ENCODE results near the gene MED15.
A peak's percentile ranks its signal among the peaks of the same experiment; 100 is the strongest.
"Not testable (repeated sequence)": the region's sequence is repeated elsewhere in the genome, so short reads cannot be mapped to it uniquely, and the experiment has no call there.

The MED15 gene

GRCh38 chr22:20606041-20606783 lies 98.8 kb downstream of the MED15 start:
- DNase-seq = peak in 2 of 4 experiments; percentile 41 to 61

DNA sequence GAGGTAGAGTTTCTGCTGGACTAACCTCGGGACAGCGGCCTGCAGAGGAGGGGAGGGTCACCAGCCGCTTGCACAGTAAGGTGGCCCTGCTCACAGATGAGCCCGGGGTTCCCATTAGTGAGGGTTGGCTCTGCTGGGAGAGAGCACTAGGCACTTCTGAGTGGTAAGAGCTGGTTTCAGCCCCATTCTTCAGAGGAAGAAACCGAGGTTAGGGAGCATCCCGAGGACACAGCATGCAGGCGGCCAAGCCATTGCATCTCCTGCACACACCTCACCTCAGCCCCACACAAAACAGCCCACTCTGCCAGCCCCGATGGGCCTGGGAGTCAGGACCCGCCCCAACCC lies 99.3 kb downstream of the MED15 start:
- no peak for DNase-seq

DNA sequence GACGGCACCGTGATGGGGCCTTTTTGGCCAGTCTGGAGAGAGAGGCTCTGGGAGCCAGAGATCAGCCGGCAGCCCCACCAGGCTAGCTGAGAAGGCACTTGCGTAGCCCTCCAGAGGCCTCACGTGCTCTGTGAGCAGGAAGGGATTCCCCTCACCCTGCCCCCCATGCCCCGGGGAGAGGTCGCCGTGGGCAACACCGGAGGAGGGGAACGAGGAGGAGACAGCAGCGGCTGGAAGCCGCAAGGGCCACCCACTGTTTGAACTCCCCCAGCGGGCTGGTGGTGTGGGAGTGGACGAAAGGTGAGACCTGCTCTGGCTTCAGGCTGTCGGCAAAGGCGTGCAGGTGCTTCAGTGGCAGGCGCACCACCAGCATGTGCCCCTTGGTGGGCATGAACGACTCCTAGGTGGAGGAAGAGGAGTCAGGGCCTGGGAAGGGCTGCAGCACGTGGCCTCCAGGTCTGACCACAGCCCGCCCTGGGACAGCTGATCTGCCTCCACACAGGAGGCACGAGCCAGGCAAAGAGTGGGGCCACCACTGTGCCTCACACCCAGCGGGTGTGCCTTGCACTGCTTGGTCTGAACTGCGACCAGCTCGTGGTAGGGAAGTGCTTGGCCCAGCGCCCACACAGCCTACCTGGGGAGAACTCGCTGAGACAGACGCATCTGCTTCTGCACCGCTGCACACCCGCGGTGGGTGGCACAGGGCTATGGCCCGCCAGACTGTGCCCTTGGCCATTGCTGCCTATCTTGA lies 99.9 kb downstream of the MED15 start:
- DNase-seq = no peak

DNA sequence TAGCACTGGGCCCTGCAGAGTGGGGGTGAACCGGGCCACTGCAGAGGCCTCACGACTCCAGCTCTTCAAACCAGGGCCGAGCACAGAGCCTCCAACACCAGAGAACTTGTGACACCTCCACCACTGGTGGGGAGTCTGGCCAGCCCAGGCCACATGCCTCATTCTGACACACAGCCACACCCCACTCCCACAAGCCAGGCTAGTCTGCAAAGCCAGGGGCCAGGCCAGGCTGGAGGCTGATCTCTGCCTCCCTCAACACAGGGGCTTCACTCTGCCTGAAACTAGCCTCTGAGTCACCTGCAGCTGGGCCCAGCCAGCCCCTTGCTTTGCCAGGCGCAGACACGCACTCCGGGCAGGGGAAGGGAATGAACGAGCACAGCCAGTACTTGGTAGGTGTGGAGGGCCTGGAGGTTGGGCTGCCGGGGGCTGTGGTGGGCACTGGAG lies 102.9 kb downstream of the MED15 start:
- no peak for DNase-seq

DNA sequence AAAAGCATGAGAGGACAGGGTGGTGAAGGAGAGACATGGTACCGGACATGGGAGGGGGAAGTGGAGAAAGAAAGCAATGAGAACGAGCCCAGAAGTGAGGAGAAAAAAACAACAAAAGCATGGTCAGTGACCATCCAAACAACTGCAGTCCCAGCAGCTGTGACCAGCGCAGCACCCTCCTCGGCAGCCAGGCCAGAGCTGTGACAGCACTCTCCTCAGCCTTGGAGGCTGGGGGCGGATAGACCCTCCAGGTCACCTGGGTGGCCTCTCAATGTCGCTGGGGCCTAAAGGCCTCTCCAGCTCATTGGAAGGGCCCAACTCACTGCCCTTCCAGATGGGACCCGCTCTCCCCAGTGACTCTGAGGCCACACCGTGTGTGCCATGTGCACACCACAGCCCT lies 103.3 kb downstream of the MED15 start:
- no peak for DNase-seq

DNA sequence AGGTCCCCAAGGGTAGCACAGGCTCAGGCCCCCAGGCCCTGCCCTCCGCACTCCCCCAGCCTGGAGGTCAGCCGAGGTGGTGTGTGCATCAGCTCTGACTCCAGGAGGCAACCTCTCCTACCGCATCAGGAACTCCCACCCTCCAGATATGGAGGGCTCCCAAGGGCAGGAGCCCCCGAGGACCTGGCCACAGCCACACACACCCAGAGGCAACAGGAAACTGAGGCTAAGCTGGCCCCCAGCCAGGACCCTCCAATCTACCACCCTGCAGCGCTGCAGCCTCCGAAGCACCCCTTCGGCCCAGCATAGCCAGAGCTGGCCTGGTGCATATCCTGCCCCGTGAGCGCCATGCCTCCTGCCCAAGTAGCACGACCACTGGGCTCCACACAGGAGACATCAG lies 104.0 kb downstream of the MED15 start:
- no peak for DNase-seq

DNA sequence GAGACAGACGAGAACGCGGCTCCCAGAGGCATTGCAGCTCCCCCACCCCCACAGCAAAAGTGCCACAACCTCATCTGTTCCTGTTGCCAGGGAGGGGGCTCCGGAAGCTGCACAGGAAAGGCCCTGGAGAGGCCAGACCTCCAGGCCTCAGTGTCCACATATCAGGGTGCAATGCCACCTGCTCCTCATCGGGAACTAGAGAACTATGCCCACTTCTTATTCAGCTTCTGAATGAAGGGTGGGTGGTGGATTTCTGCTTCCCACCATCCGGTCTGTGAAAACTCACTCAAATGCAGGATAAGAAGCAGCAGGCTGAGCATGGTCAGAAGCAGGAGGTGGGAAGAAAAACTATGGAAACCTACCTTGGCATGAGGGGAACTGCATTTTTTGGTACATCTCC lies 105.9 kb downstream of the MED15 start:
- no peak for DNase-seq

DNA sequence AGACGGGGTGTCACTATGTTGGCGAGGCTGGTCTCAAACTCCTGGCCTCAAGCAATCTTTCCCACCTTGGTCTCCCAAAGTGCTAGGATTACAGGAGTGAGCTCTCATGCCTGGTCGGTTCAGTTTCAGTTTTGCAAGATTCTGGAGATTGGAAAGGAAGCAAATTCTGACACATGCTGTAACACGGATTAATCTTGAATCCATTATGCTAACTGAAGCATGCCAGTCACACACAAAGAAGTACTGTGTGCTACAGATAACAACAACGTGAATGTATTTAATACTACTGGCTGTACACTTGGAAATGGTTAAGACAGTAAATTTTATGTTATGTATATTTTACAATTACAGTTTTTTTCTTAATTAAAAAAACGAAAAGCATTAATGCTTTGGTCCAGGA lies 107.6 kb downstream of the MED15 start:
- DNase-seq = no peak

DNA sequence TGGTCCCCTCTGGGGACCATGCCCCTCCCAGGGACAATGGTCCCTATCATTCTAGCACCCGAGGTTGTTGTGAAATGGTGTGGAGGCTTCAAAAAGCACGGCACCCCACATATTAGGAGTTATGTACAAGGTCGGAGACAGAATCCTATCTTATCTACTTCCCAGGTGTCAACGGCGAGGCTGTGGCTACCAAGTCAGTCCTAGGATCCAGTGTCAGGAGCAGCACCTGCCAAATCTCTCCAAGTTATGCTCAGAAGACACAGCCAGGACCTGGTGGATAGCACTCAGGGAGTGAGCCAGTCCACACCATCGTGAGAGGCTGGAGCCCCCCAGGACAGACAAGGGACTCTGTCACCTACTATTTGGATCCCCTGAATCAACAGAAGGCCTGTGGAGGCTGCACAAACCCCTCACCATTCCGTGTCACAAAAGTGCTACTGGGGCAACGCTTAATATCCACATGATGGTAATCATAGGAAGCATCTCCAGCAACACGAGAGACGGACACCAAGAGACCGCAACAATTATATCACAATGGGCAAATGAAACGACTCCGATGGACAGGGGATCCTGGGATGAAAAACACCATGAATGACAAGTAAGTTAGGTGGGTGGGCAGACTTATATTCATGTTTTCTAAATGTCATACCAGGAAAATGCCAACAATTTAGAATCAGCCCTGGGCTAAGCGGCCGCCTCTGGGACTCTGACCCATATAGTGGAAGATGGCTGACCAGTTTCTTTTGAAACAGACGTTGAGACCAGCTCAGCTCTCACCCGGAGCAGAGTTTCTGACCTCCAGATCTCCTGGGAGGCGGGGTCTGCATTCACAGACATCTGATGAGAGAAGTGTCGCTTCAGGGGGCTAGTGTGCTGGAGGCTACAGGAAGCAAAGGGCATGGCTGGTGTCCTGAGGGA lies 108.4 kb downstream of the MED15 start:
- no peak for DNase-seq

DNA sequence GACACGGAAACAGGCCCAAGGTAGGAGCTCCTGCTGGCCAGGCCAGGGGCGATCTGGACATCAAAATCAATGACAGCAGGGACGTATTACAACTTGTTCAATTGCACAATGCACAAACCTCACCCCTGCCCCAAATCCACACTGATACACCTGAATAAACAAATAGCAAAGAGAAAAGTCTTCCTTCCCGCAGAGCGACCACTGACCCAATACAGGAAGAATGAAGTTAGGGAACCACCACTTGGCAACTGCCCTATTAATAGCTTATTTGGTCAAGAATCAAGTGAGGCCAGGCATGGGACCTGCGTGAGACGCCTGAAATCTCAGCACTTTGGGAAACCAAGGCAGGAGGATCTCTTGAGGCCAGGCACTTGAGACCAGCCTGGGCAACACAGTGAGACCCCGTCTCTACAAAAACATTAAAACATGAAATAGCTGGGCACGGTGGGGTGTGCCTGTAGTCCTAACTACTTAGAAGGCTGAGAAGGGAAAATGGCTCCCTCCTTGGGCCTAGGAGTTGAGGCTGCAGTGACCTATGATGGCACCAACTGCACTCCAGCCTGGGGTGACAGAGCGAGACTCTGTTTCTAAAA lies 109.1 kb downstream of the MED15 start:
- DNase-seq = no peak

DNA sequence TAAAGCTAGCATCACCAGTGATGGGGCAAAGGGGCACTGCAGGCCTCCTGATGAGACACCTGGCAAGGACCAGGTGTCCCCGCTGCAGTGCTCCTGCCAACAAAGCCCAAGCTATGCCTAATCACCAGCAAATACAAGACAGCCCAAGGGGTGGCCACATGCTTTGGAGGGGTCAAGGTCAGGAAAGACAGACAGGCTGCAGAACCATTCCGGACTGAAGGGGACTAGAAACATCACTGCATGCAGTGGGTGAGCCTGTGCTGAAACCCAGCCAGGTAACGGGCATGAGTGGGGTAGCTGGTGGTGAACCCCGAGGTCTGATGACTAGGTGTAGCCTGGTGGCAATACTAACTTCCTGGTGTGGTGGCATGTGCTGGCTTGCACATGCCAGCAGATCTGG lies 111.1 kb downstream of the MED15 start:
- DNase-seq = no peak

DNA sequence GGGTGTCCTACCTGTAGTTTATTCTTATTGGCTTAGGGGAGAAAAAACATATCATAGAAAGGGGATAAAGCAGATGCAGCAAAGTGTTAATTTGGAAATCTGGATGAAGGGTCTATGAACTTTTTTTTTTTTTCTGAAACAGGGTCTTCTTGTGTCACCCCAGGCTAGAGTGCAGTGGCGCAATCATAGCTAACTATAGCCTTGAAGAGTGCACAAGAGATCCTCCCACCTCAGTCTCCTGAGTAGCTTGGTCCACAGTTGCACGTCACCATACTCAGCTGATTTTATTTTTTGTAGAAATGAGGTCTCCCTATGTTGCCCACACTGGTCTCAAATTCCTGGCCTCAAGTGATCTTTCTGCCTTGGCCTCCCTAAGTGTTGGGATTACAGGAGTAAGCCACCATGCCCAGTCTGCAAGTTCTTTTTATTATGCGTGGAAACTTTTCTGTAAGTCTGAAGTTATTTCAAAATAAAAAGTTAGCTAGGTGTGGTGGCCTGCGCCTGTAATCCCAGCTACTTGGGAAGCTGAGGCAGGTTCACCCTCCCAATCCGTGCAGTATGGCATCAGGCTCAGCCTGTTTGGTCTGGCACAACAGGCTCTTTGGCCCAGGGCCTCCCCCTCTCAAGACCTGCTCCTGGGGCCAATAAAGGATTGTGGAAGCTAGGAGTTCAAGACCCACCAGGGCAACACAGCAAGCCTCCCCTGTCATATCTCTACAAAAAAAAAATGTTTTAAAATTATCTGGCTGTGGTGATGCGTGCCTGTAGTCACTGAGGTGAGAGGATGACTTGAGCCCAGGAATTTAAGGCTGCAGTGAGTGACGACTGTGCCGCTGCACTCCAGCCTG lies 111.9 kb downstream of the MED15 start:
- no peak for DNase-seq

DNA sequence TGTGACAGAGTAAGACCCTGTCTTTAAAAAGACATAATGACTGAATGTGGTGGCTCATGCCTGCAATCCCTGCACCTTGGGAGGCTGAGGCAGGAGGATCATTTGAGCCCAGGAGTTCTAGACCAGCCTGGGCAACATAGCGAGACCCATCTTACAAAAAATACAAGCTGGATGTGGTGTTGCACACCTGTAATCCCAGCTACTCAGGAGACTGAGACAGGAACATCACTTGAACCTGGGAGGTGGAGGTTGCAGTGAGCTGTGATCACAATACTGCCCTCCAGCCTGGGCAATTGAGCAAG lies 112.4 kb downstream of the MED15 start:
- DNase-seq = not testable (repeated sequence)

DNA sequence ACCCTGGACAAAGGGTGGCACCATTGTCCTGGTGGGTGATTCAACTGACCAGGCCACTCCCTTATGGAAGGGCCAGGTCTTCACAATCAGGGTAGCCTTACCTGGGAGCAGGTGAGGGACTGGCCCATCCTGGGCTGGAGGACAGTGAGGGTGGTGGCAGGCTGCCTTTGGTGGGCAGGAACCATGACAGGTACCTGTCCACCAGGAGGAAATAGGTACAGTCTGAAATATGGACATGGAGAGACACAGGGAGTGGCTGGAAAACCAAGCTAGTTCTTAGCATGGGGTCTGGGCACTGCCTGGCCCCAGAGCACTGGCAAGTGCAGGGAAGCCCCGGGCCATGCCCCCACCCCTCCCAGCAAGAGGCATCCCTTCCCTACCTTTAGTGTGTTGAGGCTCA lies 113.8 kb downstream of the MED15 start:
- DNase-seq = no peak

GRCh38 chr22:20622650-20623339 lies 115.4 kb downstream of the MED15 start:
- DNase-seq = no peak

- DNase-seq = no peak
Measured at GRCh38 chr22:20624161-20624616, 116.8 kb downstream of the MED15 start.

DNA sequence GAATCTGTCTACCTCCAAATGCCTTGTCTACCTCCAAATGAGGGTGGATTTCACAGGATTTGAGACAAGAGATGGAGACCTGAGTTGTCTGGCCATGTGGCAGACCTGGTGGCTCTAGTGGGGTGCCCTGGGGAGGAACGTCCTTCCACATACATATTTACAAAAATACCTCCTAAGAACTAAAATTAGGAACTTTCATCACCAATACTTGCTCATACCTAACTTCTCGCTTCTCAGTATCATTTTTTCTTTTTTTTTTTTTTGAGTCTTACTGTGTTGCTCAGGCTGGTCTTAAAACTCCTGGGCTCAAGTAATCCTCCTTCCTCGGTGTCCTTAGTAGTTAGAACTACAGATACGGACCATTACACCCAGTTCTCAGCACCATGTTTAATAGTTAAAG lies 117.9 kb downstream of the MED15 start:
- DNase-seq = no peak

DNA sequence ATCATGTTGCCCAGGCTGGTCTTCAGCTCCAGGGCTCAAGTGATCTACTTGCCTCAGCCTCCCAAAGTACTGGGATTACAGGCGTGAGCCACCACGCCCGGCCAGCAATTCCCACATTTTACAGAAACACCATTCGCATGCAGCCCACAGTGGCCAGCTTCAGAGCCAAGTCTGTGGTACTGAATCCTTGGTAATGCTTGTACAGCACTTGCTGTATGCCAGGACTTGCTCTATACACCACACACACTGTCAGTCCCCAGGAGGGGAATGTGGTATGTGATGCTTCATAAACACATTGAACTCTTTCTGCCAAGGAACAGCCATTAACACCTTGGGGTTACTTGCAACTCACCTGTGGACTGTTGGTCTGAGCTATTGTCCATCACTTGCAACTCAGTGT lies 119.4 kb downstream of the MED15 start:
- no peak for DNase-seq

- DNase-seq = no peak
Measured at GRCh38 chr22:20627432-20627831, 120.0 kb downstream of the MED15 start.

GRCh38 chr22:20628081-20628939 lies 120.9 kb downstream of the MED15 start:
- DNase-seq = no peak

DNA sequence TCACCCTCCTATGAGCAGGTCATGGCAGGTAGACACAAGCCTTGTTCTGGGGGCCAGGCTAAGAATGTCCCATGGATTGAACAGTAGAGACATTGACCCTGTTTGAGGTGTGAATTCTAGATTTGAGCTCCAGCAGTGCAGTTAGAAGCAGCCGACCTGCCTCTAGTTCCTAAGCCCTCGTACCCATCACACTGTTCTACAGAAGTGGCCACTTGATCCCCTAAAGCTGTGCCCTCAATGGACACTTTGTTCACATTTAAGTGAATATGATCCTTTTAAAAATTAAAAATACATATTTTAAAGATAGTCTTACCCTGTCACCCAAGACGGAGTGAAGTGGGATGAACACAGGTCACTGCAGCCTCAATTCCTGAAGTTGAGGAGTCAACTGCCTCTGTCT lies 122.0 kb downstream of the MED15 start:
- DNase-seq = no peak
